HCT116 (cell line): ENCODE measurements around the gene FBXO21. TPM values are rescaled to one million over a fixed set of nuclear protein-coding genes. Genes with fewer than 3 reads are reported as not detected.

ENCODE experiments used
- ATAC-seq: fragments of 200-7000 bp; cut with Tn5 transposase; 2 replicates; pipeline ENCODE4 v1.9.1; 2020; ENCODE audit warnings: mild to moderate bottlenecking, moderate library complexity
- BruUV-seq: library from RNA; stranded (reverse); fragments of 400-500 nt; replicated peaks from 2 replicates; lab custom pipeline; 2021; lab: Mats Ljungman, UMichigan
- CTCF ChIA-PET: fragments of 300-600 bp; sonication (Branson Sonifier 250); formaldehyde crosslinking; loops from one replicate; lab custom pipeline; 2021; ENCODE audit warnings: antibody characterized with exemption; lab: Charles Lee
- POLR2A ChIA-PET: fragments of 300-600, 350-600 bp; sonication (Branson Sonifier 250); formaldehyde crosslinking; loops from one replicate; lab custom pipeline; 2021; ENCODE audit warnings: antibody characterized with exemption; lab: Charles Lee
- RAD21 ChIA-PET, 2 experiments: fragments of 300-600 bp; sonication (Branson Sonifier 250); formaldehyde crosslinking; loops; one replicate each; lab custom pipeline; 2023; ENCODE audit warnings: low total read pairs in 2 of 2; ENCODE audit not compliant: uncharacterized antibody in 2 of 2, unreplicated experiment in 2 of 2, low non-redundant PET in 1 of 2; lab: Charles Lee
- DNase-seq: peaks from one replicate; pipeline ENCODE4 v3.0.0-alpha.2; 2010; ENCODE audit warnings: low read depth, low spot score
- H2AFZ ChIP-seq: fragments of 200-600 bp; shearing (Covaris generic), sonication (generic); 2 replicates; pipeline ENCODE4 v1.6.1; 2017; ENCODE audit warnings: low read depth, mixed run types, mixed read lengths, antibody characterized with exemption, low read length; ENCODE audit not compliant: poor library complexity, severe bottlenecking
- H3K27ac ChIP-seq: 2 replicates; pipeline ENCODE4 v1.5.1; 2012; ENCODE audit warnings: low read depth, low read length
- H3K27me3 ChIP-seq: fragments of 200-600 bp; sonication (generic); 2 replicates; pipeline ENCODE4 v1.6.1; 2016; ENCODE audit warnings: mixed run types, low read length, mixed read lengths; ENCODE audit not compliant: insufficient read depth
- H3K36me3 ChIP-seq, 2 experiments: fragments of 200-500 bp in 1 of 2; fragments of 200-600 bp in 1 of 2; sonication (Bioruptor generic) in 1 of 2; sonication (generic) in 1 of 2; 2 replicates each; pipeline versions ENCODE4 v1.5.1 to v1.6.1; 2014 to 2016; ENCODE audit warnings: low read length in 2 of 2, inconsistent platforms in 1 of 2, mixed read lengths in 1 of 2, mixed run types in 1 of 2; ENCODE audit not compliant: insufficient read depth in 2 of 2, control insufficient read depth in 1 of 2
- H3K4me1 ChIP-seq, 2 experiments: fragments of 200-600 bp in 1 of 2; sonication (generic) in 1 of 2; 2 replicates each; pipeline versions ENCODE4 v1.5.1 to v1.6.1; 2012 to 2017; ENCODE audit warnings: low read length in 2 of 2, inconsistent platforms in 1 of 2, mild to moderate bottlenecking in 1 of 2, mixed read lengths in 1 of 2, mixed run types in 1 of 2, moderate library complexity in 1 of 2; ENCODE audit not compliant: insufficient read depth in 2 of 2, control insufficient read depth in 1 of 2
- H3K4me2 ChIP-seq: fragments of 200-600 bp; sonication (generic); 2 replicates; pipeline ENCODE4 v1.6.1; 2017; ENCODE audit warnings: mixed run types, low read length, mixed read lengths
- H3K4me3 ChIP-seq, 2 experiments: fragments of 200-600 bp in 1 of 2; sonication (generic) in 1 of 2; replicated peaks in 1 of 2; 2 replicates each; pipeline ENCODE4 v1.5.1; 2011 to 2016; ENCODE audit warnings: low read length in 2 of 2, control low read depth in 1 of 2, low read depth in 1 of 2, mild to moderate bottlenecking in 1 of 2, mixed read lengths in 1 of 2, mixed run types in 1 of 2
- H3K79me2 ChIP-seq: fragments of 200-600 bp; sonication (generic); 2 replicates; pipeline ENCODE4 v1.6.1; 2017; ENCODE audit warnings: mild to moderate bottlenecking, mixed run types, low read length, moderate library complexity, mixed read lengths; ENCODE audit not compliant: insufficient read depth
- H3K9ac ChIP-seq: fragments of 200-600 bp; sonication (generic); 2 replicates; pipeline ENCODE4 v1.6.1; 2016; ENCODE audit warnings: low read length, mixed read lengths
- H3K9me2 ChIP-seq: fragments of 200-600 bp; sonication (generic), shearing (Covaris generic); 2 replicates; pipeline ENCODE4 v1.6.1; 2017; ENCODE audit warnings: mixed run types, mild to moderate bottlenecking, moderate library complexity; ENCODE audit not compliant: insufficient read depth
- H3K9me3 ChIP-seq, 2 experiments: fragments of 200-500 bp in 1 of 2; fragments of 200-600 bp in 1 of 2; sonication (Bioruptor generic) in 1 of 2; sonication (generic) in 1 of 2; 2 replicates each; pipeline ENCODE4 v1.6.1; 2014 to 2017; ENCODE audit warnings: low read length in 2 of 2, mixed read lengths in 2 of 2, inconsistent platforms in 1 of 2, low read depth in 1 of 2, mild to moderate bottlenecking in 1 of 2, mixed run types in 1 of 2, moderate library complexity in 1 of 2; ENCODE audit not compliant: control insufficient read depth in 1 of 2, insufficient read depth in 1 of 2
- H4K20me1 ChIP-seq: fragments of 200-600 bp; sonication (generic), shearing (Covaris generic); 2 replicates; pipeline ENCODE4 v1.6.1; 2017; ENCODE audit warnings: mixed run types, mild to moderate bottlenecking, moderate library complexity; ENCODE audit not compliant: insufficient read depth
- CBX3 ChIP-seq: IDR thresholded peaks from 2 replicates; pipeline ENCODE4 v1.6.1; 2012; ENCODE audit warnings: low read depth
- EGR1 ChIP-seq: IDR thresholded peaks from 2 replicates; pipeline ENCODE4 v1.6.1; 2012; ENCODE audit warnings: low read depth
- ELF1 ChIP-seq: IDR thresholded peaks from 2 replicates; pipeline ENCODE4 v1.6.1; 2012; ENCODE audit warnings: low read depth, borderline replicate concordance
- EZH2phosphoT487 ChIP-seq: fragments of 200-600 bp; IDR thresholded peaks from 2 replicates; pipeline ENCODE4 v1.6.1; 2018; ENCODE audit warnings: antibody characterized with exemption, borderline replicate concordance
- FOSL1 ChIP-seq: IDR thresholded peaks from 2 replicates; pipeline ENCODE4 v1.6.1; 2012; ENCODE audit warnings: low read depth
- JUND ChIP-seq: IDR thresholded peaks from 2 replicates; pipeline ENCODE4 v1.6.1; 2012
- POLR2A ChIP-seq: IDR thresholded peaks from 2 replicates; pipeline ENCODE4 v1.7.0; 2011; ENCODE audit warnings: borderline replicate concordance; ENCODE audit not compliant: insufficient read depth, insufficient read length; ENCODE audit errors: extremely low read depth
- SIN3A ChIP-seq: IDR thresholded peaks from 2 replicates; pipeline ENCODE4 v1.6.1; 2012; ENCODE audit warnings: low read depth
- SP1 ChIP-seq: IDR thresholded peaks from 2 replicates; pipeline ENCODE4 v1.6.1; 2012; ENCODE audit warnings: low read depth
- SRF ChIP-seq: IDR thresholded peaks from 2 replicates; pipeline ENCODE4 v1.6.1; 2012; ENCODE audit warnings: low read depth
- TCF7L2 ChIP-seq: IDR thresholded peaks from 2 replicates; pipeline ENCODE4 v1.7.0; 2011; ENCODE audit warnings: borderline replicate concordance, inconsistent platforms; ENCODE audit not compliant: insufficient read depth, insufficient read length; ENCODE audit errors: extremely low read depth
- YY1 ChIP-seq: IDR thresholded peaks from 2 replicates; pipeline ENCODE4 v1.6.1; 2011; ENCODE audit warnings: low read length, low read depth, moderate library complexity, mild to moderate bottlenecking; ENCODE audit not compliant: insufficient replicate concordance; ENCODE audit errors: extremely low read depth
- ZNF274 ChIP-seq: fragments of 200-500 bp; sonication (Bioruptor generic); IDR thresholded peaks from 2 replicates; pipeline ENCODE4 v1.6.1; 2014; ENCODE audit warnings: mild to moderate bottlenecking, low read depth, low read length, inconsistent platforms
- intact Hi-C: fragments of 100-400 bp; cut with micrococcal nuclease; formaldehyde crosslinking; loops from 2 replicates; pipeline ENCODE4 v1.10.0; 2022
- total RNA-seq: library from RNA; stranded (reverse); gene quantifications from one replicate; pipeline ENCODE4 v1.2.1, GENCODE V29; 2021; ENCODE audit not compliant: unreplicated experiment
- TF ChIP-seq, protein P1 (sequence below), 3 experiments: fragments of 200-600 bp in 1 of 3; sonication (generic) in 1 of 3; IDR thresholded peaks in 2 of 3; conservative IDR thresholded peaks in 1 of 3; 2 replicates each; pipeline ENCODE4 v1.5.1; 2012 to 2017; ENCODE audit warnings: low read depth in 2 of 3, low read length in 2 of 3, antibody characterized with exemption in 1 of 3, borderline replicate concordance in 1 of 3, control low read depth in 1 of 3, mild to moderate bottlenecking in 1 of 3, mixed read lengths in 1 of 3, mixed run types in 1 of 3, moderate library complexity in 1 of 3; ENCODE audit not compliant: insufficient read depth in 1 of 3
- TF ChIP-seq, protein P2 (sequence below): IDR thresholded peaks from 2 replicates; pipeline ENCODE4 v1.6.1; 2012
- TF ChIP-seq, protein P3 (sequence below): IDR thresholded peaks from 2 replicates; pipeline ENCODE4 v1.6.1; 2012
- TF ChIP-seq, protein P4 (sequence below): IDR thresholded peaks from 2 replicates; pipeline ENCODE4 v1.6.1; 2012; ENCODE audit warnings: low read depth
- TF ChIP-seq, protein P5 (sequence below): IDR thresholded peaks from 2 replicates; pipeline ENCODE4 v1.6.1; 2011; ENCODE audit warnings: mild to moderate bottlenecking, low read length, moderate library complexity; ENCODE audit not compliant: insufficient replicate concordance; ENCODE audit errors: extremely low read depth

The FBXO21 gene
- total RNA-seq, 1 experiment from 2014 or later = 45.5 TPM

DNA sequence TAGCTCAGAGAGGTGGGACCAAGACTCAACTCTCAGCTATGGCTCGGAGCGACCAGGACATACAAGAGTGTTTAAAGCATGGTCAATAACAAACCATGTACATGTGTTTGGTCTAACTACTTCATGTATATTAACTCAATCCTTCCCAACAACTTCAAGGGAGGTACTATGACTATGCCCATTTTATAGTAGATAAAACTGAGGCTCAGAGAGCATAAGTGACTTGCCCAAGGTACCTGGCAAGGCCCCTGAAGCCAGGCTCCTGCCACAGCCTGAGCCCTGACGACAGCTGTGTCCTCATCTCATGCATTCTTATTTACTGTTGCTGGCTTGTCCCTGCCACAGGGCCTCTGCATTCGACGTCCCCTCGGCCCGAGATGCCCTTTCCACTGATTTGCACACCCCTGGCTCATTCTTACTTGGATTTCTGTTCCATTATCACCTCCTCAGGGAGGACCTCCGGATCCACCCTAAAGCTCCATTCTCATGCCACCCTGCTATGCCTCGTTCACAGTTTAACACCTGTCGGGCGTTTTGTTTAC, 93.7 kb downstream of the FBXO21 start:
- H4K20me1 ChIP-seq = no peaks in the 10 kb centered on the region
- H3K79me2 ChIP-seq = no peaks in the 10 kb centered on the region
- peaks cover 7 to 24% of the 10 kb centered on the region in 2 experiments; a peak in 3 of 4 replicates for H3K4me1 ChIP-seq
- intact Hi-C loops = no loop called here
- TF ChIP-seq, protein P1, sequence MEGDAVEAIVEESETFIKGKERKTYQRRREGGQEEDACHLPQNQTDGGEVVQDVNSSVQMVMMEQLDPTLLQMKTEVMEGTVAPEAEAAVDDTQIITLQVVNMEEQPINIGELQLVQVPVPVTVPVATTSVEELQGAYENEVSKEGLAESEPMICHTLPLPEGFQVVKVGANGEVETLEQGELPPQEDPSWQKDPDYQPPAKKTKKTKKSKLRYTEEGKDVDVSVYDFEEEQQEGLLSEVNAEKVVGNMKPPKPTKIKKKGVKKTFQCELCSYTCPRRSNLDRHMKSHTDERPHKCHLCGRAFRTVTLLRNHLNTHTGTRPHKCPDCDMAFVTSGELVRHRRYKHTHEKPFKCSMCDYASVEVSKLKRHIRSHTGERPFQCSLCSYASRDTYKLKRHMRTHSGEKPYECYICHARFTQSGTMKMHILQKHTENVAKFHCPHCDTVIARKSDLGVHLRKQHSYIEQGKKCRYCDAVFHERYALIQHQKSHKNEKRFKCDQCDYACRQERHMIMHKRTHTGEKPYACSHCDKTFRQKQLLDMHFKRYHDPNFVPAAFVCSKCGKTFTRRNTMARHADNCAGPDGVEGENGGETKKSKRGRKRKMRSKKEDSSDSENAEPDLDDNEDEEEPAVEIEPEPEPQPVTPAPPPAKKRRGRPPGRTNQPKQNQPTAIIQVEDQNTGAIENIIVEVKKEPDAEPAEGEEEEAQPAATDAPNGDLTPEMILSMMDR (IDR thresholded peaks at IDR 0.05 in 2 of 3, conservative IDR thresholded peaks at IDR 0.05 in 1 of 3; ENCODE audit: borderline replicate concordance in 1 of 3, insufficient read depth in 1 of 3, low read depth in 2 of 3, low read length in 2 of 3) = no peak
- no peak for TF ChIP-seq SP1
- TF ChIP-seq SRF = no peak
- TF ChIP-seq FOSL1 = no peak
- no peak for TF ChIP-seq JUND
- TF ChIP-seq SIN3A = no peak
- no peak for TF ChIP-seq YY1
- TF ChIP-seq, protein P2, sequence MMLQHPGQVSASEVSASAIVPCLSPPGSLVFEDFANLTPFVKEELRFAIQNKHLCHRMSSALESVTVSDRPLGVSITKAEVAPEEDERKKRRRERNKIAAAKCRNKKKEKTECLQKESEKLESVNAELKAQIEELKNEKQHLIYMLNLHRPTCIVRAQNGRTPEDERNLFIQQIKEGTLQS = no peak
- TF ChIP-seq TCF7L2 = no peak
- TF ChIP-seq EZH2phosphoT487 = no peak
- TF ChIP-seq, protein P3, sequence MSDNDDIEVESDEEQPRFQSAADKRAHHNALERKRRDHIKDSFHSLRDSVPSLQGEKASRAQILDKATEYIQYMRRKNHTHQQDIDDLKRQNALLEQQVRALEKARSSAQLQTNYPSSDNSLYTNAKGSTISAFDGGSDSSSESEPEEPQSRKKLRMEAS = no peak
- TF ChIP-seq EGR1 = no peak
- TF ChIP-seq POLR2A = no peak
- TF ChIP-seq, protein P4, sequence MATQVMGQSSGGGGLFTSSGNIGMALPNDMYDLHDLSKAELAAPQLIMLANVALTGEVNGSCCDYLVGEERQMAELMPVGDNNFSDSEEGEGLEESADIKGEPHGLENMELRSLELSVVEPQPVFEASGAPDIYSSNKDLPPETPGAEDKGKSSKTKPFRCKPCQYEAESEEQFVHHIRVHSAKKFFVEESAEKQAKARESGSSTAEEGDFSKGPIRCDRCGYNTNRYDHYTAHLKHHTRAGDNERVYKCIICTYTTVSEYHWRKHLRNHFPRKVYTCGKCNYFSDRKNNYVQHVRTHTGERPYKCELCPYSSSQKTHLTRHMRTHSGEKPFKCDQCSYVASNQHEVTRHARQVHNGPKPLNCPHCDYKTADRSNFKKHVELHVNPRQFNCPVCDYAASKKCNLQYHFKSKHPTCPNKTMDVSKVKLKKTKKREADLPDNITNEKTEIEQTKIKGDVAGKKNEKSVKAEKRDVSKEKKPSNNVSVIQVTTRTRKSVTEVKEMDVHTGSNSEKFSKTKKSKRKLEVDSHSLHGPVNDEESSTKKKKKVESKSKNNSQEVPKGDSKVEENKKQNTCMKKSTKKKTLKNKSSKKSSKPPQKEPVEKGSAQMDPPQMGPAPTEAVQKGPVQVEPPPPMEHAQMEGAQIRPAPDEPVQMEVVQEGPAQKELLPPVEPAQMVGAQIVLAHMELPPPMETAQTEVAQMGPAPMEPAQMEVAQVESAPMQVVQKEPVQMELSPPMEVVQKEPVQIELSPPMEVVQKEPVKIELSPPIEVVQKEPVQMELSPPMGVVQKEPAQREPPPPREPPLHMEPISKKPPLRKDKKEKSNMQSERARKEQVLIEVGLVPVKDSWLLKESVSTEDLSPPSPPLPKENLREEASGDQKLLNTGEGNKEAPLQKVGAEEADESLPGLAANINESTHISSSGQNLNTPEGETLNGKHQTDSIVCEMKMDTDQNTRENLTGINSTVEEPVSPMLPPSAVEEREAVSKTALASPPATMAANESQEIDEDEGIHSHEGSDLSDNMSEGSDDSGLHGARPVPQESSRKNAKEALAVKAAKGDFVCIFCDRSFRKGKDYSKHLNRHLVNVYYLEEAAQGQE = no peak
- no peak for TF ChIP-seq ZNF274
- TF ChIP-seq ELF1 = no peak
- no peak for TF ChIP-seq CBX3
- TF ChIP-seq, protein P5, sequence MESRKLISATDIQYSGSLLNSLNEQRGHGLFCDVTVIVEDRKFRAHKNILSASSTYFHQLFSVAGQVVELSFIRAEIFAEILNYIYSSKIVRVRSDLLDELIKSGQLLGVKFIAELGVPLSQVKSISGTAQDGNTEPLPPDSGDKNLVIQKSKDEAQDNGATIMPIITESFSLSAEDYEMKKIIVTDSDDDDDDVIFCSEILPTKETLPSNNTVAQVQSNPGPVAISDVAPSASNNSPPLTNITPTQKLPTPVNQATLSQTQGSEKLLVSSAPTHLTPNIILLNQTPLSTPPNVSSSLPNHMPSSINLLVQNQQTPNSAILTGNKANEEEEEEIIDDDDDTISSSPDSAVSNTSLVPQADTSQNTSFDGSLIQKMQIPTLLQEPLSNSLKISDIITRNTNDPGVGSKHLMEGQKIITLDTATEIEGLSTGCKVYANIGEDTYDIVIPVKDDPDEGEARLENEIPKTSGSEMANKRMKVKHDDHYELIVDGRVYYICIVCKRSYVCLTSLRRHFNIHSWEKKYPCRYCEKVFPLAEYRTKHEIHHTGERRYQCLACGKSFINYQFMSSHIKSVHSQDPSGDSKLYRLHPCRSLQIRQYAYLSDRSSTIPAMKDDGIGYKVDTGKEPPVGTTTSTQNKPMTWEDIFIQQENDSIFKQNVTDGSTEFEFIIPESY = no peak
- RAD21 ChIA-PET = no interaction called here
- H2AFZ ChIP-seq = no peak overlapping the region
- no peak overlapping the region for H3K27ac ChIP-seq
- CTCF ChIA-PET = interaction anchor here (0.6 kb wide), 1 partner anchor 39 kb away, joined by 3 read pairs; no protein-coding TSS in a partner anchor
- H3K9me2 ChIP-seq = no peaks in the 10 kb centered on the region
- H3K9ac ChIP-seq = no peak overlapping the region
- no peak for ATAC-seq
- H3K27me3 ChIP-seq = peaks cover 38% of the 10 kb centered on the region
- H3K4me3 ChIP-seq = no peak overlapping the region
- H3K9me3 ChIP-seq = no peaks in the 10 kb centered on the region
- no peak for DNase-seq
- H3K4me2 ChIP-seq = no peak overlapping the region
- POLR2A ChIA-PET = no interaction called here
- H3K36me3 ChIP-seq = no peaks in the 10 kb centered on the region
- BruUV-seq = no TSS peak
